Measurements from ENCODE around the gene ST6GALNAC3.
"Not testable (repeated sequence)": the region's sequence is repeated elsewhere in the genome, so short reads cannot be mapped to it uniquely, and the experiment has no call there.

ST6GALNAC3 gene

GRCh38 chr1:76639181-76639580, 564.6 kb downstream of the ST6GALNAC3 start:
- no peaks in the 10 kb centered on the region for H3K27me3 ChIP-seq
- H3K36me3 ChIP-seq, result no peaks in the 10 kb centered on the region
- H3K4me3 ChIP-seq (ENCODE audit: low read depth in 1 of 2, low read length in 1 of 2), result no peak overlapping the region
- TF ChIP-seq CTCF (IDR thresholded peaks at IDR 0.05), result no peak
- H3K9me3 ChIP-seq, result no peaks in the 10 kb centered on the region
- H3K27ac ChIP-seq, result no peak overlapping the region
- no peaks in the 10 kb centered on the region for H3K4me1 ChIP-seq (ENCODE audit: control insufficient read depth in 1 of 2, insufficient read depth in 1 of 2, low read depth in 1 of 2, low read length in 1 of 2)

- Histone ChIP-seq H3K4me1 (ENCODE audit: control insufficient read depth in 1 of 2, insufficient read depth in 1 of 2, low read depth in 1 of 2, low read length in 1 of 2) (no peaks in the 10 kb centered on the region), H3K36me3 (no peaks in the 10 kb centered on the region), H3K27ac (no peak overlapping the region), H3K27me3 (no peaks in the 10 kb centered on the region), H3K9me3 (no peaks in the 10 kb centered on the region), H3K4me3 (ENCODE audit: low read depth in 1 of 2, low read length in 1 of 2) (no peak overlapping the region)
- TF ChIP-seq CTCF (IDR thresholded peaks at IDR 0.05), result no peak
These were observed 565.5 kb downstream of the ST6GALNAC3 start for GRCh38 chr1:76640092-76640491.

- TF ChIP-seq CTCF (IDR thresholded peaks at IDR 0.05), result no peak
- H3K36me3 ChIP-seq, result no peaks in the 10 kb centered on the region
- H3K27me3 ChIP-seq, result no peaks in the 10 kb centered on the region
- H3K4me1 ChIP-seq (ENCODE audit: control insufficient read depth in 1 of 2, insufficient read depth in 1 of 2, low read depth in 1 of 2, low read length in 1 of 2), result no peaks in the 10 kb centered on the region
- no peaks in the 10 kb centered on the region for H3K9me3 ChIP-seq
- no peak overlapping the region for H3K27ac ChIP-seq
- no peak overlapping the region for H3K4me3 ChIP-seq (ENCODE audit: low read depth in 1 of 2, low read length in 1 of 2)
These were observed 566.2 kb downstream of the ST6GALNAC3 start for GRCh38 chr1:76640723-76641122.

- Histone ChIP-seq H3K4me1 (ENCODE audit: control insufficient read depth in 1 of 2, insufficient read depth in 1 of 2, low read depth in 1 of 2, low read length in 1 of 2) (no peaks in the 10 kb centered on the region), H3K4me3 (ENCODE audit: low read depth in 1 of 2, low read length in 1 of 2) (no peak overlapping the region), H3K9me3 (no peaks in the 10 kb centered on the region), H3K27ac (no peak overlapping the region), H3K36me3 (no peaks in the 10 kb centered on the region), H3K27me3 (no peaks in the 10 kb centered on the region)
- no peak for TF ChIP-seq CTCF (IDR thresholded peaks at IDR 0.05)
These were observed 569.6 kb downstream of the ST6GALNAC3 start for GRCh38 chr1:76644139-76644538.

GRCh38 chr1:76652860-76653259, 578.3 kb downstream of the ST6GALNAC3 start:
- H3K36me3 ChIP-seq; H3K4me1 ChIP-seq (ENCODE audit: control insufficient read depth in 1 of 2, insufficient read depth in 1 of 2, low read depth in 1 of 2, low read length in 1 of 2); H3K9me3 ChIP-seq; H3K4me3 ChIP-seq (ENCODE audit: low read depth in 1 of 2, low read length in 1 of 2); H3K27ac ChIP-seq; H3K27me3 ChIP-seq: not testable (repeated sequence)

GRCh38 chr1:76657623-76658022, 583.1 kb downstream of the ST6GALNAC3 start:
- H3K36me3 ChIP-seq, result no peaks in the 10 kb centered on the region
- no peak overlapping the region for H3K27ac ChIP-seq
- H3K9me3 ChIP-seq, result no peaks in the 10 kb centered on the region
- no peaks in the 10 kb centered on the region for H3K4me1 ChIP-seq (ENCODE audit: control insufficient read depth in 1 of 2, insufficient read depth in 1 of 2, low read depth in 1 of 2, low read length in 1 of 2)
- TF ChIP-seq CTCF (IDR thresholded peaks at IDR 0.05), result no peak
- no peaks in the 10 kb centered on the region for H3K27me3 ChIP-seq
- H3K4me3 ChIP-seq (ENCODE audit: low read depth in 1 of 2, low read length in 1 of 2), result no peak overlapping the region
